GM18507 (cell line): Measurements from ENCODE around the gene DDRGK1.
"Not testable (repeated sequence)": the region's sequence is repeated elsewhere in the genome, so short reads cannot be mapped to it uniquely, and the experiment has no call there.

ENCODE experiments used
- DNase-seq: peaks from one replicate; pipeline ENCODE4 v3.0.0; 2011; ENCODE audit warnings: low read depth; ENCODE audit not compliant: insufficient read length; ENCODE audit errors: extremely low spot score
- FAIRE-seq: peaks from 2 replicates; lab custom pipeline; 2011; peaks lifted over from hg19 to GRCh38; lab: Jason Lieb, UNC

The DDRGK1 gene

GRCh38 chr20:3192226-3193015 is 12.1 kb downstream of the DDRGK1 start:
- FAIRE-seq, result no peak
- no peak for DNase-seq

- no peak for FAIRE-seq
- no peak for DNase-seq
Measured at GRCh38 chr20:3190681-3191111, 13.8 kb downstream of the DDRGK1 start.

GRCh38 chr20:3189561-3190131 is 14.8 kb downstream of the DDRGK1 start:
- no peak for FAIRE-seq
- DNase-seq, result no peak

- FAIRE-seq, result no peak
- DNase-seq, result no peak
Measured at GRCh38 chr20:3188823-3189413, 15.6 kb downstream of the DDRGK1 start.

- FAIRE-seq, DNase-seq: not testable (repeated sequence)
Measured at GRCh38 chr20:3187861-3188260, 16.6 kb downstream of the DDRGK1 start.

- FAIRE-seq (no peak), DNase-seq (no peak)
Measured at GRCh38 chr20:3183896-3184612, 20.4 kb downstream of the DDRGK1 start.

- not testable (repeated sequence) for FAIRE-seq, DNase-seq
Measured at GRCh38 chr20:3182429-3182828, 22.1 kb downstream of the DDRGK1 start.

- FAIRE-seq (no peak), DNase-seq (no peak)
Measured at GRCh38 chr20:3181270-3181669, 23.2 kb downstream of the DDRGK1 start.

GRCh38 chr20:3180319-3180718 is 24.2 kb downstream of the DDRGK1 start:
- FAIRE-seq, result no peak
- DNase-seq, result no peak

GRCh38 chr20:3177746-3178485 is 26.6 kb downstream of the DDRGK1 start:
- DNase-seq, result no peak
- FAIRE-seq, result no peak

- FAIRE-seq (no peak), DNase-seq (no peak)
Measured at GRCh38 chr20:3175270-3175669, 29.2 kb downstream of the DDRGK1 start.

GRCh38 chr20:3174442-3175261 is 29.8 kb downstream of the DDRGK1 start:
- FAIRE-seq, result no peak
- no peak for DNase-seq

GRCh38 chr20:3173610-3174441 is 30.7 kb downstream of the DDRGK1 start:
- FAIRE-seq, result peak; percentile 15

GRCh38 chr20:3172933-3173609 is 31.4 kb downstream of the DDRGK1 start, which contains the start of gene LZTS3:
Gene LZTS3 (minus strand): TSS chr20:3173549. CDS start chr20:3167163, 6,386 bp downstream.
- DNase-seq (peak; percentile 54), FAIRE-seq (peak; percentile 82)

More at GRCh38 chr20:3173610-3174441, 30.7 kb downstream of the DDRGK1 start:
- DNase-seq, result peak; percentile 99

GRCh38 chr20:3172126-3172932 is 32.2 kb downstream of the DDRGK1 start:
- FAIRE-seq (no peak), DNase-seq (no peak)

GRCh38 chr20:3171391-3172125 is 32.9 kb downstream of the DDRGK1 start:
- FAIRE-seq, result no peak
- DNase-seq, result no peak
